VCaP (cell line): ENCODE measurements around the gene NKTR.

ENCODE experiments used
- H3K27ac ChIP-seq: fragments of 450-650 bp; 2 replicates; pipeline ENCODE4 v1.5.1; 2017
- TF ChIP-seq, protein P1 (sequence below): fragments of 450-650 bp; conservative IDR thresholded peaks from 2 replicates; pipeline ENCODE4 v1.5.1; 2017; ENCODE audit warnings: mild to moderate bottlenecking, moderate library complexity

Gene NKTR

DNA sequence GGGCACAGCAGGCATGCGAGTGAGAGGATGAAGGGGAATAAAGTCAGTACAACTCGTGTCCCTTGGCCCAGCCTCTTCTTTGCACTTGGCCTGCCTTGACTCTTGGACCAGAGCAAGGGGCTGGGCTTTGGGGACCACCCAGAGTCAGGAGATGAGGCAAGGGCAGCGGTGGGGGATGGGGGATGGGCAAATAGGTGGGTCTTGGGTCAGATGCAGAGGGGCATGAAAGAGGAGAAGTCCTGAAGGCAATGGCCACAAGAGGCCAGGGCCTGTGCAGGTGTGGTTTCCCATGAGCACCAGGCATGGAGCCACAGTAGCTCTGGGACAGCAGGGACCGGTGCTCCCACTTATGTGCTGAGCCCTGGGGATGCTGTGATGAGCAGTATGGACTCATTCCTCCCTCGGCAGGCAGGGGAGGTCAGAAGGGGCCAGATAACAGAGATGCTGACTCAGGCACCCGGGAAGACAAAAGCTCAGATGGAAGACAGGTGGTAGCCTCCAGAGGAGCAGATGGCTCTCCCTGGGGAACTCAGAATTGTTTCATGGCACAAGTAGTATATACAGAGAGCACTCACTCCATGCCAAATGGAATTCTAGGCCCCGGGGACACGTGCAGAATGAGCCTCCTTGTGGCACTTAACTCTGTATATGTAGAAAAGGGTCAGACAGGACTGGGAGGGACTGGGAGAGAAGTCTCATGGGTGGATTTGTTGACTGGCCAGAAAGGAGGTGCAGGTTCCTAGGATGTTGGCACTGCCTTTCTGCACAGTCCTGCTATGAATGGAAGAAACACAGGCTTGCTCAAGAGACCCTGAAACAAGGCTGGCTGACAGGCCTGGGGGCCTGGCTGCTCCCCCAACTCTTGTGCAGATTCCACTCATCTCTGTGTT lies 67.3 kb downstream of the NKTR start:
- TF ChIP-seq, protein P1, sequence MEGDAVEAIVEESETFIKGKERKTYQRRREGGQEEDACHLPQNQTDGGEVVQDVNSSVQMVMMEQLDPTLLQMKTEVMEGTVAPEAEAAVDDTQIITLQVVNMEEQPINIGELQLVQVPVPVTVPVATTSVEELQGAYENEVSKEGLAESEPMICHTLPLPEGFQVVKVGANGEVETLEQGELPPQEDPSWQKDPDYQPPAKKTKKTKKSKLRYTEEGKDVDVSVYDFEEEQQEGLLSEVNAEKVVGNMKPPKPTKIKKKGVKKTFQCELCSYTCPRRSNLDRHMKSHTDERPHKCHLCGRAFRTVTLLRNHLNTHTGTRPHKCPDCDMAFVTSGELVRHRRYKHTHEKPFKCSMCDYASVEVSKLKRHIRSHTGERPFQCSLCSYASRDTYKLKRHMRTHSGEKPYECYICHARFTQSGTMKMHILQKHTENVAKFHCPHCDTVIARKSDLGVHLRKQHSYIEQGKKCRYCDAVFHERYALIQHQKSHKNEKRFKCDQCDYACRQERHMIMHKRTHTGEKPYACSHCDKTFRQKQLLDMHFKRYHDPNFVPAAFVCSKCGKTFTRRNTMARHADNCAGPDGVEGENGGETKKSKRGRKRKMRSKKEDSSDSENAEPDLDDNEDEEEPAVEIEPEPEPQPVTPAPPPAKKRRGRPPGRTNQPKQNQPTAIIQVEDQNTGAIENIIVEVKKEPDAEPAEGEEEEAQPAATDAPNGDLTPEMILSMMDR, result no peak
- no peak overlapping the region for H3K27ac ChIP-seq

DNA sequence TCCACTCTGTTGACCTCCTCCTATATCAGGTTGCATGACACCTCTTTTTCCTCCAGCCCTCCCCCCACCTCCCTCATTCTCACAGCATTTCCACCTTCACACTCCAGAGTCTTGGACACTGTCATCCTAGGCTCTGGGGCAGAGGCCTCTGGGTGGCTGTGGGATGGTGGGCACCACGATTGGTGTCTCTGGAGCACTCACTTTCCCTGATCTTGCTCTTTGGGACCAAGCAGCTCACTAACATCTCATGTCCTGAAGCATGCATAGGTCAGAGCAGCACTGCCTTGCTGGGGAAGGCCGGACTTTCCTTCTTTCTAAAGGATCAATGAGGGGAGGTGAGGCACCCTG lies 67.9 kb downstream of the NKTR start:
- no peak overlapping the region for H3K27ac ChIP-seq
- TF ChIP-seq, protein P1, result no peak

DNA sequence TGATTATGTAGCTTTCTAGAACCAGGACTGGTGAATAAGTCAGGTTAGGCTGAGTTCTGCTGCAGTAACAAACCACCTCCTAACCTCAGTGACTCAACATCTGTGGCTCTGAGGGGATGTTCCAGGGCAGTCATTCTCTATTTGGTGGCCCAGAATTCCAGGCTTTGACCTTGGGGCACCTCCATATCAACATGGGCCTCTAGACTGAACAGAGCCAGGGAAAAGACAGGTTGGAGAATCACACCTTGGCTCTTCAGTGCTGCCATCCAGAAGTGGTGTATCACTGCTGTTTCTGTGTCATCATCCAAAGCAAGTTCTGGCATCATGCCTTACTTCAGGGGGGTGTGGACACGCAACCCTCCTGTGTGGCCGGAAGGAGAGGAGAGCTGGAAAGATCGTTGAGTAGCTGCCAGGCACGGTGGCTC lies 68.3 kb downstream of the NKTR start:
- TF ChIP-seq, protein P1, result no peak
- H3K27ac ChIP-seq, result no peak overlapping the region

DNA sequence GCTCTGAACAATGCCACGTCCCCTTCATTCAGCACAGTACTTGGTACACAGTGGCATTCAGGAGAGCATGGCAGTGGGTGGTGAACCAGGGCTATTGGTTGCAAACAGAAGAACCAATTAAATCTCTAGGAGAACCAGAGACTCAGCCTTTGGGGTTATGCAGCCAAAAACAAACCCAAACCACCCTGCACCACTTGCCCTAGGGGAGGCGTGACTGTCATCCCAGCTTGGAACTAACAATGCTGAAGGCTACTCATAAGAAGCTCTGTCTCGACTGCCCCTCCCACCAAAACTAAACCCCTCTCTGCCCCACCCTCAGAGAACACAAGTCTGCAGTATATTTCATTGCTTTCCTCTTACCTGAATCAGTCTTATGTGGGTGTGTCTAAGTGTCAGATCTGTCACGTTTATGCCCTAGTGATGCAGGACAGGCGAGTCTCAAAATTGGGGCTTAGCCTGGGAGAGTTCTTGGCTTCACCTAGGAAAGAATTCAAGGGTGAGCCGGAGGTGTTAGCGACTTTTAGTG lies 69.6 kb downstream of the NKTR start:
- no peak overlapping the region for H3K27ac ChIP-seq
- TF ChIP-seq, protein P1, result no peak

DNA sequence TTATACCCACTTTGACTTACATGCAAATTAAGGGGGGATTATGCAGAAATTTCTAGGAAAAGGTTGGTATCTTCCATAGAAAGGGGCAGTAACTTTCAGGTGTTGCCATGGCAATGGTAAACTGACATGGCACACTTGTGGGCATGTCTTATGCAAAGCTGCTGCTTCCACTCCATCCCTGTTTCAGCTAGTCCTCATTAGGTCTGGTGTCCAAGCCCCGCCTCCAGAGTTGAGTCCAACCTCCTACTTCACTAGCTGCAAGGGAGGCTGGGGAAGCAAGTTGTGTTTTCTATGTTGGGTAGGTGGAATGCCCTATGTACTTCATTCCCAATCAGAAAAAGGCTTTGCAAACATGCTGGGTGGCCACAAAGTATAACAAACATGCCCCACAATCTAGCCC lies 70.2 kb downstream of the NKTR start:
- no peak overlapping the region for H3K27ac ChIP-seq
- TF ChIP-seq, protein P1, result no peak

DNA sequence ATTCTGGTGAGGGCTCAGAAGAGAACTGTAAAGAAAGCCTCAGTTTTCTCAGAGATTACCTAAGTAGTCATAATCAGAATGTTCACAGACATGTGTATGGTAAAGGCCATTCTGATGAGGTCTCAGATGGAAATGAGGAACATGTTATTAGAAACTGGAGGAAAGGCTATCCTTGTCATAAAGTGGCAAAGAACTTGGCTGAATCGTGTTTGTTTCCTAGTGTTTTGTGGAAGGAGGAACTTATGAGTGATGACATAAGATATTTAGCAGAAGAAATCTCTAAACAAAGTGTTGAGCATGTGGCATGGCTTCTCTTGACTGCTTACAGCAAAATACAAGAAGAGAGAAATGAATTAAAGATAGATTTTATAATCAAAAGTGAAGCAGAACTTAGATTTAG lies 72.0 kb downstream of the NKTR start:
- H3K27ac ChIP-seq, result no peak overlapping the region
- TF ChIP-seq, protein P1, result no peak

DNA sequence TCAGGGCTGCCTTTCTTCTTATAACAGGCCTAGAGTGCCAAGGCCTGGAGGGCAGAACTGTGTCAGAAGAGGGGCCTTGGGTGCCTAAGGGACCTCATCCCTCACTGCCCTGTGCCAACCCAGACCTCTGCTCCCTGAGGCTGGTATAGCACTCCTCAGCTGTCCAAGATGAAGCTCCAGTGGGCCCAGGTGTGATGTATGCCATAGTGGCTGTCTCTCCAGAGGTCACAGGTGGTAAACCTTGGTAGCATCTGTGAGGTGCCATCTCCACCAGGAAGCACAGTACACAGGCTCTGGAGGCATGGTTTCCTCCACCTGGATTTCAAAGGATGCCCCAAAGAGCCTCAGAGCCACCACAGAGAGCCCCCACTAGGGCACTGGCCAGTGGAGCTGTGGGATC lies 72.6 kb downstream of the NKTR start:
- TF ChIP-seq, protein P1, result no peak
- no peak overlapping the region for H3K27ac ChIP-seq
